Measurements from ENCODE around the gene CDHR1.
"Not testable (repeated sequence)": the region's sequence is repeated elsewhere in the genome, so short reads cannot be mapped to it uniquely, and the experiment has no call there.

The CDHR1 gene

GRCh38 chr10:84194424-84195043 is at the start of gene CDHR1:
Gene CDHR1, plus strand, starts transcription at chr10:84194537. Its CDS starts 224 bp downstream, at chr10:84194761.
- DNase-seq (ENCODE audit: low spot score), result no peak

GRCh38 chr10:84147347-84147746 is 47.0 kb upstream of the CDHR1 start:
- no peak for DNase-seq (ENCODE audit: low spot score)

- DNase-seq (ENCODE audit: low spot score), result peak; percentile 16
These were observed 46.2 kb upstream of the CDHR1 start for GRCh38 chr10:84148006-84148597.

GRCh38 chr10:84149854-84150253 is 44.5 kb upstream of the CDHR1 start:
- DNase-seq (ENCODE audit: low spot score), result no peak

GRCh38 chr10:84152769-84153168 is 41.6 kb upstream of the CDHR1 start:
- DNase-seq (ENCODE audit: low spot score), result no peak

GRCh38 chr10:84155521-84155920 is 38.8 kb upstream of the CDHR1 start:
- no peak for DNase-seq (ENCODE audit: low spot score)

GRCh38 chr10:84156009-84156408 is 38.3 kb upstream of the CDHR1 start:
- DNase-seq (ENCODE audit: low spot score), result no peak

- no peak for DNase-seq (ENCODE audit: low spot score)
These were observed 37.6 kb upstream of the CDHR1 start for GRCh38 chr10:84156768-84157167.

- no peak for DNase-seq (ENCODE audit: low spot score)
These were observed 36.3 kb upstream of the CDHR1 start for GRCh38 chr10:84158061-84158460.

GRCh38 chr10:84158550-84158949 is 35.8 kb upstream of the CDHR1 start:
- DNase-seq (ENCODE audit: low spot score), result no peak

- DNase-seq (ENCODE audit: low spot score), result no peak
These were observed 35.2 kb upstream of the CDHR1 start for GRCh38 chr10:84159076-84159685.

- no peak for DNase-seq (ENCODE audit: low spot score)
These were observed 33.5 kb upstream of the CDHR1 start for GRCh38 chr10:84160663-84161362.

GRCh38 chr10:84163996-84164395 is 30.3 kb upstream of the CDHR1 start:
- DNase-seq (ENCODE audit: low spot score), result no peak

- DNase-seq (ENCODE audit: low spot score), result no peak
These were observed 29.9 kb upstream of the CDHR1 start for GRCh38 chr10:84164442-84164841.

GRCh38 chr10:84166620-84167288 is 27.6 kb upstream of the CDHR1 start:
- DNase-seq (ENCODE audit: low spot score), result no peak

- not testable (repeated sequence) for DNase-seq (ENCODE audit: low spot score)
These were observed 27.1 kb upstream of the CDHR1 start for GRCh38 chr10:84167289-84167653.

GRCh38 chr10:84168382-84168781 is 26.0 kb upstream of the CDHR1 start:
- DNase-seq (ENCODE audit: low spot score), result not testable (repeated sequence)

GRCh38 chr10:84171237-84171636 is 23.1 kb upstream of the CDHR1 start:
- not testable (repeated sequence) for DNase-seq (ENCODE audit: low spot score)

- not testable (repeated sequence) for DNase-seq (ENCODE audit: low spot score)
These were observed 22.5 kb upstream of the CDHR1 start for GRCh38 chr10:84171700-84172466.

GRCh38 chr10:84172467-84173356 is 21.6 kb upstream of the CDHR1 start:
- no peak for DNase-seq (ENCODE audit: low spot score)

GRCh38 chr10:84173501-84173929 is 20.8 kb upstream of the CDHR1 start, which contains the start of gene GPR15LG:
Gene GPR15LG, plus strand, starts transcription at chr10:84173801. Its CDS starts 51 bp downstream, at chr10:84173852.
- DNase-seq (ENCODE audit: low spot score), result no peak
